Astrocyte (in vitro differentiated cells and primary cell): ENCODE data around the gene HIRA. TPM values are rescaled to one million over a fixed set of nuclear protein-coding genes. Genes with fewer than 3 reads are reported as not detected.

Experiments
- DNase-seq: peaks from one replicate; pipeline ENCODE4 v3.0.0-alpha.2; 2010; ENCODE audit warnings: low read depth
- FAIRE-seq: peaks from 2 replicates; lab custom pipeline; 2011; peaks lifted over from hg19 to GRCh38; lab: Jason Lieb, UNC
- H2AFZ ChIP-seq: 2 replicates; pipeline ENCODE4 v1.6.0; 2012; ENCODE audit warnings: low read depth, low read length, inconsistent platforms
- H3K27ac ChIP-seq: 2 replicates; pipeline ENCODE4 v1.5.1; 2011; ENCODE audit warnings: low read depth, low read length, inconsistent platforms
- H3K27me3 ChIP-seq: 2 replicates; pipeline ENCODE4 v1.6.0; 2011; ENCODE audit warnings: low read length, inconsistent platforms; ENCODE audit not compliant: insufficient read depth
- H3K36me3 ChIP-seq: 2 replicates; pipeline ENCODE4 v1.5.1; 2011; ENCODE audit warnings: low read length, inconsistent platforms; ENCODE audit not compliant: insufficient read depth
- H3K4me1 ChIP-seq: 2 replicates; pipeline ENCODE4 v1.5.1; 2011; ENCODE audit warnings: low read length, inconsistent platforms; ENCODE audit not compliant: insufficient read depth
- H3K4me2 ChIP-seq: 2 replicates; pipeline ENCODE4 v1.6.0; 2012; ENCODE audit warnings: low read length, inconsistent platforms
- H3K4me3 ChIP-seq: 2 replicates; pipeline ENCODE4 v1.5.1; 2011; ENCODE audit warnings: low read depth, mild to moderate bottlenecking, low read length, inconsistent platforms; ENCODE audit not compliant: insufficient read depth
- H3K79me2 ChIP-seq: 2 replicates; pipeline ENCODE4 v1.6.0; 2012; ENCODE audit warnings: mild to moderate bottlenecking, low read length, inconsistent platforms; ENCODE audit not compliant: insufficient read depth
- H3K9ac ChIP-seq: 2 replicates; pipeline ENCODE4 v1.6.0; 2012; ENCODE audit warnings: mild to moderate bottlenecking, low read length, inconsistent platforms
- H3K9me3 ChIP-seq: 2 replicates; pipeline ENCODE4 v1.5.1; 2012; ENCODE audit warnings: low read depth, mild to moderate bottlenecking, low read length, inconsistent platforms; ENCODE audit not compliant: insufficient read depth
- H4K20me1 ChIP-seq: 2 replicates; pipeline ENCODE4 v1.6.0; 2012; ENCODE audit warnings: low read length, inconsistent platforms; ENCODE audit not compliant: insufficient read depth
- H3K27ac Mint-ChIP-seq: one replicate; pipeline ENCODE4 v1.8.0; 2021; ENCODE audit warnings: mild to moderate bottlenecking, mixed read lengths; ENCODE audit not compliant: unreplicated experiment
- H3K27me3 Mint-ChIP-seq: one replicate; pipeline ENCODE4 v1.8.0; 2021; ENCODE audit warnings: low read depth, mixed read lengths; ENCODE audit not compliant: unreplicated experiment
- H3K36me3 Mint-ChIP-seq: one replicate; pipeline ENCODE4 v1.8.0; 2021; ENCODE audit warnings: low read depth, mixed read lengths; ENCODE audit not compliant: unreplicated experiment
- H3K4me1 Mint-ChIP-seq: one replicate; pipeline ENCODE4 v1.8.0; 2021; ENCODE audit warnings: low read depth, mixed read lengths; ENCODE audit not compliant: unreplicated experiment
- H3K4me3 Mint-ChIP-seq: one replicate; pipeline ENCODE4 v1.8.0; 2021; ENCODE audit warnings: mild to moderate bottlenecking, moderate library complexity, mixed read lengths; ENCODE audit not compliant: unreplicated experiment
- H3K9me3 Mint-ChIP-seq: one replicate; pipeline ENCODE4 v1.8.0; 2021; ENCODE audit warnings: mild to moderate bottlenecking, mixed read lengths; ENCODE audit not compliant: unreplicated experiment
- CTCF ChIP-seq: IDR thresholded peaks from 2 replicates; pipeline ENCODE4 v1.5.1; 2011; ENCODE audit warnings: low read depth, mild to moderate bottlenecking, inconsistent platforms, low read length, moderate library complexity; ENCODE audit not compliant: insufficient read depth
- EZH2 ChIP-seq: IDR thresholded peaks from 2 replicates; pipeline ENCODE4 v1.6.1; 2012; ENCODE audit warnings: mild to moderate bottlenecking, low read length, inconsistent platforms; ENCODE audit not compliant: insufficient read depth
- total RNA-seq: library from RNA; stranded (reverse); gene quantifications from 2 replicates; pipeline ENCODE4 v1.2.1, GENCODE V29; 2021

Gene HIRA
- total RNA-seq, 1 donor from 2014 or later = 31.1 TPM

GRCh38 chr22:19292458-19293230 lies 138.9 kb downstream of the HIRA start:
- no peak overlapping the region for H3K27ac ChIP-seq
- H4K20me1 ChIP-seq = peaks cover 12% of the 10 kb centered on the region
- H3K36me3 Mint-ChIP-seq = peaks cover 4% of the 10 kb centered on the region
- H3K79me2 ChIP-seq = no peaks in the 10 kb centered on the region
- peak overlapping the region; percentile 100 for H2AFZ ChIP-seq
- H3K9ac ChIP-seq = no peak overlapping the region
- H3K27ac Mint-ChIP-seq = no peak overlapping the region
- TF ChIP-seq EZH2 (no peak), CTCF (no peak)
- peak overlapping the region; percentile 97 for H3K4me2 ChIP-seq
- no peaks in the 10 kb centered on the region for H3K36me3 ChIP-seq
- no peak for DNase-seq
- H3K4me1 Mint-ChIP-seq = peaks cover 16% of the 10 kb centered on the region
- no peaks in the 10 kb centered on the region for H3K9me3 Mint-ChIP-seq
- H3K27me3 Mint-ChIP-seq = peaks cover 8% of the 10 kb centered on the region
- FAIRE-seq = no peak
- peak overlapping the region; percentile 84 for H3K4me3 Mint-ChIP-seq
- peaks cover 33% of the 10 kb centered on the region for H3K4me1 ChIP-seq
- H3K9me3 ChIP-seq = no peaks in the 10 kb centered on the region
- peaks cover 10% of the 10 kb centered on the region for H3K27me3 ChIP-seq
- peak overlapping the region; percentile 78 for H3K4me3 ChIP-seq

- Histone ChIP-seq H3K36me3 (no peaks in the 10 kb centered on the region), H3K4me2 (peak within 1 kb of the TSS; percentile 97), H2AFZ (peak within 1 kb of the TSS; percentile 100), H4K20me1 (peaks cover 12% of the 10 kb centered on the region), H3K9me3 (no peaks in the 10 kb centered on the region), H3K9ac (peak within 1 kb of the TSS; percentile 83), H3K27me3 (peaks cover 10% of the 10 kb centered on the region), H3K27ac (peak within 1 kb of the TSS; percentile 42), H3K79me2 (no peaks in the 10 kb centered on the region), H3K4me3 (peak within 1 kb of the TSS; percentile 78), H3K4me1 (peaks cover 41% of the 10 kb centered on the region)
- Mint-ChIP-seq H3K4me3 (peak within 1 kb of the TSS; percentile 92), H3K36me3 (peaks cover 4% of the 10 kb centered on the region), H3K27me3 (peaks cover 8% of the 10 kb centered on the region), H3K27ac (peak within 1 kb of the TSS; percentile 95), H3K9me3 (no peaks in the 10 kb centered on the region), H3K4me1 (peaks cover 23% of the 10 kb centered on the region)
- peak; percentile 49 for DNase-seq
- TF ChIP-seq EZH2 = no peak
- TF ChIP-seq CTCF = no peak
- no peak for FAIRE-seq
Measured at GRCh38 chr22:19291580-19292457, 139.7 kb downstream of the HIRA start, which contains the start of gene CLTCL1. Gene CLTCL1 (minus strand): TSS chr22:19291719. CDS start chr22:19291641, 78 bp downstream.
